Progenitor cell of endocrine pancreas (in vitro differentiated cells): ENCODE data around the gene MUC6. TPM values are rescaled to one million over a fixed set of nuclear protein-coding genes. Genes with fewer than 3 reads are reported as not detected.
A peak's percentile ranks its signal among the peaks of the same experiment; 100 is the strongest.

ENCODE experiments used
- DNase-seq: peaks from one replicate; pipeline ENCODE4 v3.0.0; 2021; ENCODE audit warnings: low spot score; ENCODE audit not compliant: unreplicated experiment
- H3K27ac Mint-ChIP-seq: 2 replicates; pipeline ENCODE4 v1.8.0; 2021; ENCODE audit warnings: mild to moderate bottlenecking, moderate library complexity, mixed read lengths
- H3K27me3 Mint-ChIP-seq: 2 replicates; pipeline ENCODE4 v1.8.0; 2021; ENCODE audit warnings: mixed read lengths
- H3K36me3 Mint-ChIP-seq: 2 replicates; pipeline ENCODE4 v1.8.0; 2022; ENCODE audit warnings: mixed read lengths; ENCODE audit not compliant: insufficient read depth
- H3K4me1 Mint-ChIP-seq: 2 replicates; pipeline ENCODE4 v1.8.0; 2021; ENCODE audit warnings: low read depth, mixed read lengths
- H3K4me3 Mint-ChIP-seq: 2 replicates; pipeline ENCODE4 v1.8.0; 2021; ENCODE audit warnings: low read depth, mild to moderate bottlenecking, moderate library complexity, mixed read lengths
- H3K9me3 Mint-ChIP-seq: 2 replicates; pipeline ENCODE4 v1.8.0; 2021; ENCODE audit warnings: low read depth, mixed read lengths
- total RNA-seq: library from RNA; stranded (reverse); gene quantifications from 2 replicates; pipeline ENCODE4 v1.2.1, GENCODE V29; 2021
- TF ChIP-seq, protein P1 (sequence below): fragments of 200-600 bp; sonication (generic); IDR thresholded peaks from one replicate; pipeline ENCODE4 v1.5.0; 2021; ENCODE audit warnings: antibody characterized with exemption, mild to moderate bottlenecking; ENCODE audit not compliant: unreplicated experiment

MUC6 gene
- total RNA-seq, 1 donor from 2014 or later, result 1.6 TPM

DNA sequence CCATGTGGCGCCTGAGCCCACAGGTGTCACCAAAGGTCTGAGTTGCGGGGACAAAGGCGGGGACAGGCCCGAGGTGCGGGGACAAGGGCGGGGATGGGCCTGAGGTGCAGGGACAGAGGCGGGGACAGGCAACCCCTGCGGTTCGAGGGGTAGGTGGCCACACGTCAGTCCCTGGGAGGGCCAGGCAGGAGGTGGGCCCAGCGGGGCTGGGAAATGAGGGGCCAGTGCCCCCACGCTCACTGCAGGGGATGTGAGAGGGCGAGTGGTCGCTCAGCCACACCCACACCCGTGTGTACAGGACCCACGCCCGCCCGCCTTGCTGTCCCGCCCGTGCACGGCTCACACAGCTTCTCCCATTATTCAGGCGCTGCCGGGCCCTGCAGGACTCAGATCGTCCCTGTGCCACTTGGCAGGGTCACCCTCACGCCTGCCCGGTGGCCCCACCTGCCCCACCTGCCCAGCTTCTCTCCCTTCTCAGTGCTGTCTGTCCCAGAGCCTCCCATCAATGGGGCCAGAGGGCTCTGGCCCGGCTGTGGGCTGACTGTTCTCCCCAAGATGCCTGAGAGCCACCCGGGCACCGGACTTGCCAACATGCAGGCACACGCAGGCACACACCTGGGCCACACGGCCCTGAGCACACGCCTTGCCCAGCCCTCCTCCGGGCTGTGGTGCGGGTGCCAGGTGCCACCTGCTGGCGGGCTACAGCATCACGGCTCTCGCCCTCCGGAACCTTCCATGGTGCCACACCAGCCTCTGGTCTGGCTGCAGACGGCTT, 14.2 kb upstream of the MUC6 start:
- peaks cover 24% of the 10 kb centered on the region for H3K27me3 Mint-ChIP-seq
- no peaks in the 10 kb centered on the region for H3K9me3 Mint-ChIP-seq
- TF ChIP-seq, protein P1, sequence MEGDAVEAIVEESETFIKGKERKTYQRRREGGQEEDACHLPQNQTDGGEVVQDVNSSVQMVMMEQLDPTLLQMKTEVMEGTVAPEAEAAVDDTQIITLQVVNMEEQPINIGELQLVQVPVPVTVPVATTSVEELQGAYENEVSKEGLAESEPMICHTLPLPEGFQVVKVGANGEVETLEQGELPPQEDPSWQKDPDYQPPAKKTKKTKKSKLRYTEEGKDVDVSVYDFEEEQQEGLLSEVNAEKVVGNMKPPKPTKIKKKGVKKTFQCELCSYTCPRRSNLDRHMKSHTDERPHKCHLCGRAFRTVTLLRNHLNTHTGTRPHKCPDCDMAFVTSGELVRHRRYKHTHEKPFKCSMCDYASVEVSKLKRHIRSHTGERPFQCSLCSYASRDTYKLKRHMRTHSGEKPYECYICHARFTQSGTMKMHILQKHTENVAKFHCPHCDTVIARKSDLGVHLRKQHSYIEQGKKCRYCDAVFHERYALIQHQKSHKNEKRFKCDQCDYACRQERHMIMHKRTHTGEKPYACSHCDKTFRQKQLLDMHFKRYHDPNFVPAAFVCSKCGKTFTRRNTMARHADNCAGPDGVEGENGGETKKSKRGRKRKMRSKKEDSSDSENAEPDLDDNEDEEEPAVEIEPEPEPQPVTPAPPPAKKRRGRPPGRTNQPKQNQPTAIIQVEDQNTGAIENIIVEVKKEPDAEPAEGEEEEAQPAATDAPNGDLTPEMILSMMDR, result peak; percentile 91
- H3K36me3 Mint-ChIP-seq, result no peaks in the 10 kb centered on the region
- no peak overlapping the region for H3K27ac Mint-ChIP-seq
- H3K4me3 Mint-ChIP-seq, result no peak overlapping the region
- H3K4me1 Mint-ChIP-seq, result no peaks in the 10 kb centered on the region
- DNase-seq, result peak; percentile 71

DNA sequence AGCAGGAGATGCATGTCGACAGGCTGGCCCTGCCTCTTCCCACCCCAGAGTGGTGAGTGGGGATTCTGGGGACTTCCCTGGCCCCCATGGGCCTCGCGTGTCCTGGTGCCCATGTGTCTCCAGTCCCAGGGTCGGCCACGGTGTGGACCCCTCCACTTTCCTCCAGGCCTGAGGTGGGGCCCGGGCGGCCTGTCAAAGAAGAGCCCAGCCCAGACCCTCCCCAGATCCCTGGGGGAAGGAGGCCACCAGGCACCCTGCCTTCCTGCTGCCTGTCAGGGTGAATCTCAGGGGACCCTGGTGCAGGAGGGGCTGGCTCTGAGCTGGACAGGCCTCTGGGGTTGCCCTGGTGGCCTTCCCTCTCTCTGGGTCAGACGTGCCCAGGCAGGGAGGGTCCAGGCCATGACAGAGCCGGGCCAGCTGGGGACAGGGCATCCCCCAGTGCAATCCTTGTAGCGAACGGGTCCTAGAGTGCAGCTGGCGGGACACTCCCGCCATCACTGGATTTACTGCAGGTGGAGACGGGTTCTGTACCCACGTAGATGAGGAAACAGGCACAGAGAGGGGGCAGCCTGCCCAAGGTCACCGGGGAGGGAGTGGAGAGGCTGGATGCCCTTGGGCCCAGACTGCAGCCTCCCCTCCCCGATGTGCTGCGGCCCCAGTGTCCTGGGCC, 13.5 kb upstream of the MUC6 start:
- no peaks in the 10 kb centered on the region for H3K4me1 Mint-ChIP-seq
- H3K27me3 Mint-ChIP-seq, result peaks cover 21% of the 10 kb centered on the region
- no peak overlapping the region for H3K27ac Mint-ChIP-seq
- H3K9me3 Mint-ChIP-seq, result peaks cover under 1% of the 10 kb centered on the region
- no peaks in the 10 kb centered on the region for H3K36me3 Mint-ChIP-seq
- H3K4me3 Mint-ChIP-seq, result no peak overlapping the region
- TF ChIP-seq, protein P1, result no peak
- no peak for DNase-seq

DNA sequence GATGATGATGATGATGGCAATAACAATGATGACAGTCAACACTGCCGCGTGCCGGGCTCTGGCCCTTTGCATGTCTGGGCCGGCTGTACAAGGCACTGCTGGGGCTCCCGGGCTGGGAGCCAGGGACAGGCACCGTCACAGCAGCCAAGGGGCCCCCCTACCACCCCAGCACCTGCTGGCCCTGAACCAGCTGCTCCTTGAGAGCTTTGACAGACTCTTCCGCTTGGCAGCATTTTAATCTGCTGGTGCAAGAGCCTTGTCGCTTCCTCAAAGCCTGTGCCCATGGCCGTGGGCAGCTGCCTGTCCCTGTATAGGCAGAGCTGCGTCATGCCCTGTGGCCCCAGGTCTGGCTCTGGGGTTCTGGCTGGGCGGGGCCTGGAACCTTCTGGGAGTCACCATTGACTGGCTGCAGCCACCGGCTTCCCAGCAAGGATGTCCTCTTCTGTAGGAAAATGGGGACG, 12.9 kb upstream of the MUC6 start:
- no peak overlapping the region for H3K4me3 Mint-ChIP-seq
- DNase-seq, result no peak
- no peaks in the 10 kb centered on the region for H3K36me3 Mint-ChIP-seq
- no peaks in the 10 kb centered on the region for H3K4me1 Mint-ChIP-seq
- H3K27me3 Mint-ChIP-seq, result peaks cover 21% of the 10 kb centered on the region
- TF ChIP-seq, protein P1, result no peak
- H3K9me3 Mint-ChIP-seq, result peaks cover 3% of the 10 kb centered on the region
- H3K27ac Mint-ChIP-seq, result no peak overlapping the region

DNA sequence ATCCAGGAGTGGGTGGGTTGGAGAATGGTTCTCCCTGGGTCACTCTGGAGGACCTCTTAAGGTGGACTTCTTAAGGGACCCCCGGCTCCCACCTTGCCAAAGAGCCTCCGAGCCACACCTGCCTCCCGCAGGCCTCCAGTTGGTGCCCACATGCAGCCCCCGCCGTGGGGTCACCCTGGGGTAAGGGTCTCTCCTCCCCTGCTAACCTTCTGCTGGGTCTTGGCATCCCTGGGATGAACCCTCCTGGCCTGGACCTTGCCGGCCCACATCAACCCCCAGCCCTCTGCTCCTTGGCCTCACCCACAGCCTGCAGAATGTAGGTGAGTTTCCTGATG, 12.5 kb upstream of the MUC6 start:
- peaks cover 3% of the 10 kb centered on the region for H3K9me3 Mint-ChIP-seq
- H3K4me1 Mint-ChIP-seq, result peaks cover under 1% of the 10 kb centered on the region
- peaks cover 22% of the 10 kb centered on the region for H3K27me3 Mint-ChIP-seq
- TF ChIP-seq, protein P1, result no peak
- no peaks in the 10 kb centered on the region for H3K36me3 Mint-ChIP-seq
- H3K4me3 Mint-ChIP-seq, result no peak overlapping the region
- no peak overlapping the region for H3K27ac Mint-ChIP-seq
- no peak for DNase-seq

DNA sequence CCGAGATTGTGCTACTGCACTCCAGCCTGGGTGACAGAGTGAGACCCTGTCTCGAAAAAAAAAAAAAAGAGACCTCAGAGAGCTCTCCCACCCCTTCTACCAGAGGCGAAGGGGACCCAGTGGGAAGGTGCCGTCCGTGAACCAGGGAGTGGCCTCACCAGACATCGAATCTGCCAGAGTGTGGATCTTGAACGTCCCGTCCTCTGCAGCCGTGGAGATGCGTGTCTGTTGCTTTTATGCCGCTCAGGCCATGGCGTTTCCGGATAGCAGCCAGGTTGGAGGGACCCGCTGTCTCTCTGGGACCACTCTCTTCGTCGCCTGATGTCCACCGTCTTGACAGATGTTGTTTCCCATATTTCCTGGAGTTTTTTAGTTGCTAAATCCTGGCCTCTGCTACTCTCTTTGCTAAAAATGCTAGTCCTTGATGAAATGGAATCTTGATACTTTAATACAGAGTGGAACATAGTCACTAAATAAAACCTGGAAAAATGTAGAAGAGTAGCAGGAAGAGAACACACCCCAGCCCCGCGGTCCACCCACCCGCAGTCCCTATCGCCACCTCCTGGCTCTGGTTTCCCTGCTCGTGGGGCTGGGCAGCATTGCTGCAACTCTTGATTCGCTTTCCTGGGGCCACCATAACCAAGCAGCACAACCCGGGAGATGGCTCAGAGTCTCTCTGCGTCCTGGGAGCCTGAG, 12.0 kb upstream of the MUC6 start:
- Mint-ChIP-seq H3K4me3 (no peak overlapping the region), H3K9me3 (peaks cover 3% of the 10 kb centered on the region), H3K4me1 (peaks cover 2% of the 10 kb centered on the region), H3K27me3 (peaks cover 26% of the 10 kb centered on the region), H3K36me3 (no peaks in the 10 kb centered on the region), H3K27ac (no peak overlapping the region)
- TF ChIP-seq, protein P1, result no peak
- no peak for DNase-seq
